Loucy (cell line): ENCODE measurements around the gene GBP2.

Source experiments
- EZH2phosphoT487 ChIP-seq: fragments of 200-600 bp; IDR thresholded peaks from 2 replicates; pipeline ENCODE4 v1.6.1; 2018; ENCODE audit warnings: antibody characterized with exemption, mild to moderate bottlenecking, moderate library complexity, borderline replicate concordance
- TF ChIP-seq, protein P1 (sequence below): fragments of 200-600 bp; sonication (generic); conservative IDR thresholded peaks from 2 replicates; pipeline ENCODE4 v1.5.1; 2014; ENCODE audit warnings: mild to moderate bottlenecking, antibody characterized with exemption, low read length

DNA sequence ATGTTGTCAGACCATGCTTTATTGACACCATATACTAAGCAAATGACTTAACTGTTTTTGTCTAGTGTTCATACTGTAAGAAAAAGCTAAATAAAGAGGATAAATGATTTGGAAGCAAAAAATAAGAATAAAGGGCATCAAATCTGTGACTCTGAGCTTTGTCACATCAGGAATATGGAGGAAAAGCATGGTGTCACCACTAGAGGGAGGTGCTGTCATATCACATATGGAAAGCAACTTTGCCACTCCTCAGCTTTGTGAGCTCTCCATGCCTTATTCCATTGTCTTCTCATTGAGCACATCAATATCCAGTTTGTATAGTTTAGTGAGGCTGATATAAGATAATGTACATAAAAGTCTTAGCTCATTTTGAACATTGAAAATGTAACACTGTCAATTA is 40.1 kb downstream of the GBP2 start:
- TF ChIP-seq, protein P1, sequence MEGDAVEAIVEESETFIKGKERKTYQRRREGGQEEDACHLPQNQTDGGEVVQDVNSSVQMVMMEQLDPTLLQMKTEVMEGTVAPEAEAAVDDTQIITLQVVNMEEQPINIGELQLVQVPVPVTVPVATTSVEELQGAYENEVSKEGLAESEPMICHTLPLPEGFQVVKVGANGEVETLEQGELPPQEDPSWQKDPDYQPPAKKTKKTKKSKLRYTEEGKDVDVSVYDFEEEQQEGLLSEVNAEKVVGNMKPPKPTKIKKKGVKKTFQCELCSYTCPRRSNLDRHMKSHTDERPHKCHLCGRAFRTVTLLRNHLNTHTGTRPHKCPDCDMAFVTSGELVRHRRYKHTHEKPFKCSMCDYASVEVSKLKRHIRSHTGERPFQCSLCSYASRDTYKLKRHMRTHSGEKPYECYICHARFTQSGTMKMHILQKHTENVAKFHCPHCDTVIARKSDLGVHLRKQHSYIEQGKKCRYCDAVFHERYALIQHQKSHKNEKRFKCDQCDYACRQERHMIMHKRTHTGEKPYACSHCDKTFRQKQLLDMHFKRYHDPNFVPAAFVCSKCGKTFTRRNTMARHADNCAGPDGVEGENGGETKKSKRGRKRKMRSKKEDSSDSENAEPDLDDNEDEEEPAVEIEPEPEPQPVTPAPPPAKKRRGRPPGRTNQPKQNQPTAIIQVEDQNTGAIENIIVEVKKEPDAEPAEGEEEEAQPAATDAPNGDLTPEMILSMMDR, result peak; percentile 68
- no peak for TF ChIP-seq EZH2phosphoT487
